22Rv1 (cell line): ENCODE results near the gene SPN.

ENCODE experiments used
- H3K27ac ChIP-seq: fragments of 450-650 bp; 2 replicates; pipeline ENCODE4 v1.5.1; 2017
- ZFX ChIP-seq: fragments of 450-650 bp; IDR thresholded peaks from 2 replicates; pipeline ENCODE4 v1.6.1; 2017; ENCODE audit warnings: antibody characterized with exemption, borderline replicate concordance
- TF ChIP-seq, protein P1 (sequence below): fragments of 450-650 bp; IDR thresholded peaks from 2 replicates; pipeline ENCODE4 v1.5.1; 2017; ENCODE audit warnings: mild to moderate bottlenecking

The SPN gene

GRCh38 chr16:29696881-29697331 lies 33.9 kb downstream of the SPN start:
- TF ChIP-seq ZFX, result no peak
- TF ChIP-seq, protein P1, sequence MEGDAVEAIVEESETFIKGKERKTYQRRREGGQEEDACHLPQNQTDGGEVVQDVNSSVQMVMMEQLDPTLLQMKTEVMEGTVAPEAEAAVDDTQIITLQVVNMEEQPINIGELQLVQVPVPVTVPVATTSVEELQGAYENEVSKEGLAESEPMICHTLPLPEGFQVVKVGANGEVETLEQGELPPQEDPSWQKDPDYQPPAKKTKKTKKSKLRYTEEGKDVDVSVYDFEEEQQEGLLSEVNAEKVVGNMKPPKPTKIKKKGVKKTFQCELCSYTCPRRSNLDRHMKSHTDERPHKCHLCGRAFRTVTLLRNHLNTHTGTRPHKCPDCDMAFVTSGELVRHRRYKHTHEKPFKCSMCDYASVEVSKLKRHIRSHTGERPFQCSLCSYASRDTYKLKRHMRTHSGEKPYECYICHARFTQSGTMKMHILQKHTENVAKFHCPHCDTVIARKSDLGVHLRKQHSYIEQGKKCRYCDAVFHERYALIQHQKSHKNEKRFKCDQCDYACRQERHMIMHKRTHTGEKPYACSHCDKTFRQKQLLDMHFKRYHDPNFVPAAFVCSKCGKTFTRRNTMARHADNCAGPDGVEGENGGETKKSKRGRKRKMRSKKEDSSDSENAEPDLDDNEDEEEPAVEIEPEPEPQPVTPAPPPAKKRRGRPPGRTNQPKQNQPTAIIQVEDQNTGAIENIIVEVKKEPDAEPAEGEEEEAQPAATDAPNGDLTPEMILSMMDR, result no peak
- H3K27ac ChIP-seq, result no peak overlapping the region

DNA sequence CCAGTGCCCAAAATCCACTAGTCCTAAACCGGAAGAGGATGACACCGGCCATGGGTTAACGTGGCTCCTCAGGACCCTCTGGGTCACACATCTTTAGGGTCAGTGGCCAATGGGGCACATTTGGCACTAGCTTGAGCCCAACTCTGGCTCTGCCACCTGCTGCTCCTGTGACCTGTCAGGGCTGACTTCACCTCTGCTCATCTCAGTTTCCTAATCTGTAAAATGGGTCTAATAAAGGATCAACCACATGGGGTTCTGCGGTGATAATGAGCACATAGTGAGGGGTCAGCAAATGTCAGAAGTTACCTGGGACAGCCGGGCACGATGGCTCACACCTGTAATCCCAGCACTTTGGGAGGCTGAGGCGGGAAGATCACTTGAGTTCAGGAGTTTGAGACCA lies 34.3 kb downstream of the SPN start:
- TF ChIP-seq, protein P1, result no peak
- TF ChIP-seq ZFX, result no peak
- no peak overlapping the region for H3K27ac ChIP-seq

- TF ChIP-seq, protein P1, result no peak
- TF ChIP-seq ZFX, result no peak
- H3K27ac ChIP-seq, result no peak overlapping the region
Observed at GRCh38 chr16:29698042-29698441, 35.0 kb downstream of the SPN start.

- no peak for TF ChIP-seq ZFX
- TF ChIP-seq, protein P1, result no peak
Observed at GRCh38 chr16:29698484-29699323, 35.7 kb downstream of the SPN start.

GRCh38 chr16:29699324-29700219 lies 36.5 kb downstream of the SPN start:
- TF ChIP-seq ZFX, result no peak
- TF ChIP-seq, protein P1, result no peak
- H3K27ac ChIP-seq, result no peak overlapping the region

More at GRCh38 chr16:29698484-29699323, 35.7 kb downstream of the SPN start:
- H3K27ac ChIP-seq, result no peak overlapping the region

- no peak for TF ChIP-seq ZFX
- TF ChIP-seq, protein P1, result peak; percentile 95
- no peak overlapping the region for H3K27ac ChIP-seq
Observed at GRCh38 chr16:29700253-29700987, 37.4 kb downstream of the SPN start.
